WTC11 (cell line): ENCODE measurements around the gene MCAT. TPM values are rescaled to one million over a fixed set of nuclear protein-coding genes. Genes with fewer than 3 reads are reported as not detected.

Experiments used
- FOXK1 ChIP-seq: sonication (generic); formaldehyde crosslinking; IDR thresholded peaks from 2 replicates; pipeline ENCODE4 v1.8.0; 2022; ENCODE audit warnings: mild to moderate bottlenecking, moderate library complexity, missing genetic modification reagents
- GTF2I ChIP-seq: fragments of 250-450 bp; sonication (Bioruptor Pico); conservative IDR thresholded peaks from 2 replicates; pipeline ENCODE4 v1.4.0; 2021; ENCODE audit warnings: mild to moderate bottlenecking
- NFYB ChIP-seq: sonication (generic); formaldehyde crosslinking; conservative IDR thresholded peaks from 2 replicates; pipeline ENCODE4 v1.8.0; 2022; ENCODE audit warnings: low read depth, missing genetic modification reagents
- TEAD4 ChIP-seq: sonication (generic); formaldehyde crosslinking; IDR thresholded peaks from 2 replicates; pipeline ENCODE4 v1.8.0; 2022; ENCODE audit warnings: mild to moderate bottlenecking, missing genetic modification reagents
- ZBTB21 ChIP-seq: sonication (generic); formaldehyde crosslinking; IDR thresholded peaks from 2 replicates; pipeline ENCODE4 v1.8.1; 2023; ENCODE audit warnings: mild to moderate bottlenecking, missing genetic modification reagents, borderline replicate concordance
- total RNA-seq: library from RNA; stranded (reverse); gene quantifications from 3 replicates; pipeline ENCODE4 v1.2.3, GENCODE V29; 2021
- TF ChIP-seq, protein P1 (sequence below): sonication (generic); formaldehyde crosslinking; IDR thresholded peaks from 2 replicates; pipeline ENCODE4 v1.8.0; 2023; ENCODE audit warnings: mild to moderate bottlenecking, missing genetic modification reagents
- TF ChIP-seq, protein P2 (sequence below): sonication (generic); formaldehyde crosslinking; conservative IDR thresholded peaks from 2 replicates; pipeline ENCODE4 v1.8.1; 2023; ENCODE audit warnings: mild to moderate bottlenecking, low read depth, missing genetic modification reagents, moderate library complexity
- TF ChIP-seq, protein P3 (sequence below): sonication (generic); formaldehyde crosslinking; IDR thresholded peaks from 2 replicates; pipeline ENCODE4 v1.8.0; 2022; ENCODE audit warnings: mild to moderate bottlenecking, missing genetic modification reagents
- TF ChIP-seq, protein P4 (sequence below): sonication (generic); formaldehyde crosslinking; IDR thresholded peaks from 2 replicates; pipeline ENCODE4 v1.8.0; 2022; ENCODE audit warnings: missing genetic modification reagents
- TF ChIP-seq, protein P5 (sequence below): fragments of 200-600 bp; IDR thresholded peaks from 2 replicates; pipeline ENCODE4 v1.8.0; 2022; ENCODE audit warnings: antibody characterized with exemption
- TF ChIP-seq, protein P6 (sequence below): sonication (generic); formaldehyde crosslinking; IDR thresholded peaks from 2 replicates; pipeline ENCODE4 v1.8.1; 2022; ENCODE audit warnings: mild to moderate bottlenecking, missing genetic modification reagents, moderate library complexity, borderline replicate concordance

Gene MCAT
- total RNA-seq, 1 experiment from 2014 or later, result 18.5 TPM

DNA sequence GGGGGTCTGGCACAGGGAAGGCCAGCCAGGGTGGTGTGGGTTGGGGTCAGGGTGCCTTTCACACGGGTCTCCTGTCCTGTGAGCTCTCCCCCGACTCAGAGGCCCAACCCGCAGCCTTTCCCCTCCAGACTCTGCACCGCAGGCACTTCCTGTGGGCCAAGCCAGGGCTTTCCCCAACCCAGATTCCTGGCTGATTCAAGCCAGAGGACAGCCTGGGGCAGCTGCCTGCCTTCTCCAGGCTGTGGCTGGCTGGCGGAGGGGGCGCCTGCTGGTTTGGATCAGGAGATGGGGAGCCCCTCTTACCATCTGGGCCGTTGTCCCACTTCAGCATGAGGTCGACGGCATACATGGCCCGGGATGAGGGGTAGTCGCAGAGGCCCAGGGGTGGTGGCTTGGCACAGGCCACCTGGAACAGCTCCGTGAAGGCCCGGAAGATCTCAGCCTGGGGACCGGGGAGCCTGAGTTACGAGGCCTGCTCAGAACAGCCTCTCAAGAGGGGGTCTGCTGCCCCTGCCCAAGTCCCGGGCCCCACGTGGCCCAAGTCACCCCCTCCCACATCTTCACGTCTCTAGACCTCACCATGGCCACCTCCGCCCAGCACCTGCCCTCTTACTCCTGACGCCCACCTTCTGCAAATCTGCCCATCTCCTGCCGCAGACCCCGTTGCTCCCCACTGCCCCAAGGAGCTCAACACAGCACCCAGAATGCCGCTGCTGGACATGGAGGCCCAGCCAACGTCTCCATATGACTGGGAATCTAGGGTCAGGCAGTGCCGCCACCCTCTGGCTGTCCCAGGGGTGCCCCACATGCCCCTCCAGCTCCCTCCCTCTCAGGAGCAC lies 25.5 kb upstream of the MCAT start (continued):
- TF ChIP-seq, protein P1, sequence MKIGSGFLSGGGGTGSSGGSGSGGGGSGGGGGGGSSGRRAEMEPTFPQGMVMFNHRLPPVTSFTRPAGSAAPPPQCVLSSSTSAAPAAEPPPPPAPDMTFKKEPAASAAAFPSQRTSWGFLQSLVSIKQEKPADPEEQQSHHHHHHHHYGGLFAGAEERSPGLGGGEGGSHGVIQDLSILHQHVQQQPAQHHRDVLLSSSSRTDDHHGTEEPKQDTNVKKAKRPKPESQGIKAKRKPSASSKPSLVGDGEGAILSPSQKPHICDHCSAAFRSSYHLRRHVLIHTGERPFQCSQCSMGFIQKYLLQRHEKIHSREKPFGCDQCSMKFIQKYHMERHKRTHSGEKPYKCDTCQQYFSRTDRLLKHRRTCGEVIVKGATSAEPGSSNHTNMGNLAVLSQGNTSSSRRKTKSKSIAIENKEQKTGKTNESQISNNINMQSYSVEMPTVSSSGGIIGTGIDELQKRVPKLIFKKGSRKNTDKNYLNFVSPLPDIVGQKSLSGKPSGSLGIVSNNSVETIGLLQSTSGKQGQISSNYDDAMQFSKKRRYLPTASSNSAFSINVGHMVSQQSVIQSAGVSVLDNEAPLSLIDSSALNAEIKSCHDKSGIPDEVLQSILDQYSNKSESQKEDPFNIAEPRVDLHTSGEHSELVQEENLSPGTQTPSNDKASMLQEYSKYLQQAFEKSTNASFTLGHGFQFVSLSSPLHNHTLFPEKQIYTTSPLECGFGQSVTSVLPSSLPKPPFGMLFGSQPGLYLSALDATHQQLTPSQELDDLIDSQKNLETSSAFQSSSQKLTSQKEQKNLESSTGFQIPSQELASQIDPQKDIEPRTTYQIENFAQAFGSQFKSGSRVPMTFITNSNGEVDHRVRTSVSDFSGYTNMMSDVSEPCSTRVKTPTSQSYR (CRISPR knock-in tag), result no peak
- TF ChIP-seq FOXK1 (CRISPR knock-in tag), result no peak
- TF ChIP-seq, protein P2, sequence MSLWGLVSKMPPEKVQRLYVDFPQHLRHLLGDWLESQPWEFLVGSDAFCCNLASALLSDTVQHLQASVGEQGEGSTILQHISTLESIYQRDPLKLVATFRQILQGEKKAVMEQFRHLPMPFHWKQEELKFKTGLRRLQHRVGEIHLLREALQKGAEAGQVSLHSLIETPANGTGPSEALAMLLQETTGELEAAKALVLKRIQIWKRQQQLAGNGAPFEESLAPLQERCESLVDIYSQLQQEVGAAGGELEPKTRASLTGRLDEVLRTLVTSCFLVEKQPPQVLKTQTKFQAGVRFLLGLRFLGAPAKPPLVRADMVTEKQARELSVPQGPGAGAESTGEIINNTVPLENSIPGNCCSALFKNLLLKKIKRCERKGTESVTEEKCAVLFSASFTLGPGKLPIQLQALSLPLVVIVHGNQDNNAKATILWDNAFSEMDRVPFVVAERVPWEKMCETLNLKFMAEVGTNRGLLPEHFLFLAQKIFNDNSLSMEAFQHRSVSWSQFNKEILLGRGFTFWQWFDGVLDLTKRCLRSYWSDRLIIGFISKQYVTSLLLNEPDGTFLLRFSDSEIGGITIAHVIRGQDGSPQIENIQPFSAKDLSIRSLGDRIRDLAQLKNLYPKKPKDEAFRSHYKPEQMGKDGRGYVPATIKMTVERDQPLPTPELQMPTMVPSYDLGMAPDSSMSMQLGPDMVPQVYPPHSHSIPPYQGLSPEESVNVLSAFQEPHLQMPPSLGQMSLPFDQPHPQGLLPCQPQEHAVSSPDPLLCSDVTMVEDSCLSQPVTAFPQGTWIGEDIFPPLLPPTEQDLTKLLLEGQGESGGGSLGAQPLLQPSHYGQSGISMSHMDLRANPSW (CRISPR knock-in tag), result no peak
- TF ChIP-seq, protein P3, sequence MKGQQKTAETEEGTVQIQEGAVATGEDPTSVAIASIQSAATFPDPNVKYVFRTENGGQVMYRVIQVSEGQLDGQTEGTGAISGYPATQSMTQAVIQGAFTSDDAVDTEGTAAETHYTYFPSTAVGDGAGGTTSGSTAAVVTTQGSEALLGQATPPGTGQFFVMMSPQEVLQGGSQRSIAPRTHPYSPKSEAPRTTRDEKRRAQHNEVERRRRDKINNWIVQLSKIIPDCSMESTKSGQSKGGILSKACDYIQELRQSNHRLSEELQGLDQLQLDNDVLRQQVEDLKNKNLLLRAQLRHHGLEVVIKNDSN (CRISPR knock-in tag), result no peak
- TF ChIP-seq TEAD4, result no peak
- TF ChIP-seq GTF2I (CRISPR knock-in tag), result no peak
- TF ChIP-seq, protein P4, sequence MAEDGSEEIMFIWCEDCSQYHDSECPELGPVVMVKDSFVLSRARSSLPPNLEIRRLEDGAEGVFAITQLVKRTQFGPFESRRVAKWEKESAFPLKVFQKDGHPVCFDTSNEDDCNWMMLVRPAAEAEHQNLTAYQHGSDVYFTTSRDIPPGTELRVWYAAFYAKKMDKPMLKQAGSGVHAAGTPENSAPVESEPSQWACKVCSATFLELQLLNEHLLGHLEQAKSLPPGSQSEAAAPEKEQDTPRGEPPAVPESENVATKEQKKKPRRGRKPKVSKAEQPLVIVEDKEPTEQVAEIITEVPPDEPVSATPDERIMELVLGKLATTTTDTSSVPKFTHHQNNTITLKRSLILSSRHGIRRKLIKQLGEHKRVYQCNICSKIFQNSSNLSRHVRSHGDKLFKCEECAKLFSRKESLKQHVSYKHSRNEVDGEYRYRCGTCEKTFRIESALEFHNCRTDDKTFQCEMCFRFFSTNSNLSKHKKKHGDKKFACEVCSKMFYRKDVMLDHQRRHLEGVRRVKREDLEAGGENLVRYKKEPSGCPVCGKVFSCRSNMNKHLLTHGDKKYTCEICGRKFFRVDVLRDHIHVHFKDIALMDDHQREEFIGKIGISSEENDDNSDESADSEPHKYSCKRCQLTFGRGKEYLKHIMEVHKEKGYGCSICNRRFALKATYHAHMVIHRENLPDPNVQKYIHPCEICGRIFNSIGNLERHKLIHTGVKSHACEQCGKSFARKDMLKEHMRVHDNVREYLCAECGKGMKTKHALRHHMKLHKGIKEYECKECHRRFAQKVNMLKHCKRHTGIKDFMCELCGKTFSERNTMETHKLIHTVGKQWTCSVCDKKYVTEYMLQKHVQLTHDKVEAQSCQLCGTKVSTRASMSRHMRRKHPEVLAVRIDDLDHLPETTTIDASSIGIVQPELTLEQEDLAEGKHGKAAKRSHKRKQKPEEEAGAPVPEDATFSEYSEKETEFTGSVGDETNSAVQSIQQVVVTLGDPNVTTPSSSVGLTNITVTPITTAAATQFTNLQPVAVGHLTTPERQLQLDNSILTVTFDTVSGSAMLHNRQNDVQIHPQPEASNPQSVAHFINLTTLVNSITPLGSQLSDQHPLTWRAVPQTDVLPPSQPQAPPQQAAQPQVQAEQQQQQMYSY (CRISPR knock-in tag), result no peak
- TF ChIP-seq, protein P5, sequence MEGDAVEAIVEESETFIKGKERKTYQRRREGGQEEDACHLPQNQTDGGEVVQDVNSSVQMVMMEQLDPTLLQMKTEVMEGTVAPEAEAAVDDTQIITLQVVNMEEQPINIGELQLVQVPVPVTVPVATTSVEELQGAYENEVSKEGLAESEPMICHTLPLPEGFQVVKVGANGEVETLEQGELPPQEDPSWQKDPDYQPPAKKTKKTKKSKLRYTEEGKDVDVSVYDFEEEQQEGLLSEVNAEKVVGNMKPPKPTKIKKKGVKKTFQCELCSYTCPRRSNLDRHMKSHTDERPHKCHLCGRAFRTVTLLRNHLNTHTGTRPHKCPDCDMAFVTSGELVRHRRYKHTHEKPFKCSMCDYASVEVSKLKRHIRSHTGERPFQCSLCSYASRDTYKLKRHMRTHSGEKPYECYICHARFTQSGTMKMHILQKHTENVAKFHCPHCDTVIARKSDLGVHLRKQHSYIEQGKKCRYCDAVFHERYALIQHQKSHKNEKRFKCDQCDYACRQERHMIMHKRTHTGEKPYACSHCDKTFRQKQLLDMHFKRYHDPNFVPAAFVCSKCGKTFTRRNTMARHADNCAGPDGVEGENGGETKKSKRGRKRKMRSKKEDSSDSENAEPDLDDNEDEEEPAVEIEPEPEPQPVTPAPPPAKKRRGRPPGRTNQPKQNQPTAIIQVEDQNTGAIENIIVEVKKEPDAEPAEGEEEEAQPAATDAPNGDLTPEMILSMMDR, result no peak
- no peak for TF ChIP-seq ZBTB21 (CRISPR knock-in tag)
- TF ChIP-seq, protein P6, sequence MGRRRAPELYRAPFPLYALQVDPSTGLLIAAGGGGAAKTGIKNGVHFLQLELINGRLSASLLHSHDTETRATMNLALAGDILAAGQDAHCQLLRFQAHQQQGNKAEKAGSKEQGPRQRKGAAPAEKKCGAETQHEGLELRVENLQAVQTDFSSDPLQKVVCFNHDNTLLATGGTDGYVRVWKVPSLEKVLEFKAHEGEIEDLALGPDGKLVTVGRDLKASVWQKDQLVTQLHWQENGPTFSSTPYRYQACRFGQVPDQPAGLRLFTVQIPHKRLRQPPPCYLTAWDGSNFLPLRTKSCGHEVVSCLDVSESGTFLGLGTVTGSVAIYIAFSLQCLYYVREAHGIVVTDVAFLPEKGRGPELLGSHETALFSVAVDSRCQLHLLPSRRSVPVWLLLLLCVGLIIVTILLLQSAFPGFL, result no peak
- TF ChIP-seq NFYB (CRISPR knock-in tag), result no peak
